OCI-LY1 (cell line): Measurements from ENCODE around the gene XRN1.
"Not testable (repeated sequence)": the region's sequence is repeated elsewhere in the genome, so short reads cannot be mapped to it uniquely, and the experiment has no call there.

Experiments used
- H2AFZ ChIP-seq: fragments of 200-600 bp; sonication (generic), shearing (Covaris generic); 2 replicates; pipeline ENCODE4 v1.6.0; 2014; ENCODE audit warnings: antibody characterized with exemption, mild to moderate bottlenecking, low read length
- H3F3A ChIP-seq: fragments of 200-600 bp; sonication (generic), shearing (Covaris generic); 2 replicates; pipeline ENCODE4 v1.6.0; 2014; ENCODE audit warnings: mild to moderate bottlenecking, antibody characterized with exemption, low read length, moderate library complexity; ENCODE audit not compliant: insufficient read depth
- H3K27ac ChIP-seq: fragments of 200-600 bp; sonication (generic); 2 replicates; pipeline ENCODE4 v1.5.1; 2014; ENCODE audit warnings: low read length, mixed run types, mild to moderate bottlenecking, low read depth; ENCODE audit not compliant: poor library complexity, severe bottlenecking
- H3K27me3 ChIP-seq: fragments of 200-600 bp; sonication (generic); 2 replicates; pipeline ENCODE4 v1.6.0; 2014; ENCODE audit warnings: antibody characterized with exemption, mild to moderate bottlenecking, low read length, moderate library complexity; ENCODE audit not compliant: insufficient read depth
- H3K36me3 ChIP-seq: fragments of 200-600 bp; sonication (generic); 2 replicates; pipeline ENCODE4 v1.6.1; 2014; ENCODE audit warnings: mild to moderate bottlenecking, antibody characterized with exemption, low read length, moderate library complexity, mixed read lengths; ENCODE audit not compliant: insufficient read depth
- H3K4me1 ChIP-seq: fragments of 200-600 bp; sonication (generic); 2 replicates; pipeline ENCODE4 v1.5.1; 2014; ENCODE audit warnings: mild to moderate bottlenecking, low read length, moderate library complexity; ENCODE audit not compliant: insufficient read depth, severe bottlenecking
- H3K4me2 ChIP-seq: fragments of 200-600 bp; sonication (generic), shearing (Covaris generic); 2 replicates; pipeline ENCODE4 v1.6.1; 2014; ENCODE audit warnings: low read length
- H3K4me3 ChIP-seq: fragments of 200-600 bp; sonication (generic); 2 replicates; pipeline ENCODE4 v1.5.1; 2014; ENCODE audit warnings: low read length, low read depth, mild to moderate bottlenecking, mixed read lengths; ENCODE audit not compliant: poor library complexity, severe bottlenecking
- H3K79me2 ChIP-seq: fragments of 200-600 bp; shearing (Covaris generic); 2 replicates; pipeline ENCODE4 v1.6.1; 2016; ENCODE audit warnings: mixed run types, low read length, mixed read lengths; ENCODE audit not compliant: insufficient read depth
- H3K9ac ChIP-seq: fragments of 200-600 bp; sonication (generic), shearing (Covaris generic); 2 replicates; pipeline ENCODE4 v1.6.1; 2014; ENCODE audit warnings: mild to moderate bottlenecking, low read length, mixed read lengths
- H3K9me2 ChIP-seq: fragments of 200-600 bp; sonication (generic), shearing (Covaris generic); 2 replicates; pipeline ENCODE4 v1.6.1; 2014; ENCODE audit warnings: low read depth, mild to moderate bottlenecking, low read length, mixed read lengths
- H3K9me3 ChIP-seq: fragments of 200-600 bp; shearing (Covaris generic); 2 replicates; pipeline ENCODE4 v1.6.1; 2014; ENCODE audit warnings: low read length, mixed read lengths
- H4K20me1 ChIP-seq: fragments of 200-600 bp; sonication (generic), shearing (Covaris generic); 2 replicates; pipeline ENCODE4 v1.6.0; 2016; ENCODE audit warnings: mild to moderate bottlenecking, low read length; ENCODE audit not compliant: insufficient read depth
- EZH2 ChIP-seq: fragments of 200-600 bp; sonication (generic), shearing (Covaris generic); IDR thresholded peaks from 2 replicates; pipeline ENCODE4 v1.8.0; 2017; ENCODE audit warnings: borderline replicate concordance, mixed run types, mild to moderate bottlenecking, antibody characterized with exemption, low read length, moderate library complexity, mixed read lengths
- TF ChIP-seq, protein P1 (sequence below): fragments of 200-600 bp; sonication (generic), shearing (Covaris generic); IDR thresholded peaks from 2 replicates; pipeline ENCODE4 v1.5.1; 2017; ENCODE audit warnings: mild to moderate bottlenecking, antibody characterized with exemption, low read length, moderate library complexity, mixed read lengths

The XRN1 gene

DNA sequence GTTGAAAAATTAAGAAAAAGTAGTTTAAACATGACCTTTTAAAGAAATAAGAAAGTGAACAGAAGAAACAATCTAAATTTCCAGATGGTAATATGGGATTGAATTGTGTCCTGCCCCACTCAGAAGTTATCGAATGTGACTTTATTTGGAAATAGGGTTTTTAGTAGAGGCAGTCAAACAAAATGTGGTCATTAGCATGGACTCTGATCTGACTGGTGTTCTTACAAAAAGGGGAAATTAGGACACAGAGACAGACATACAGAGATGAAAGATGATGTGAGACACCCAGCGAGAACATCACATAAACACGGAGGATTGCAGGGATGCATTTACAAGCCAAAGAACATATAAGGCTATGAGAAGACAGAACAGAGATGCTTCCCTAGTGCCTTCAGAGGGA is 73.2 kb downstream of the XRN1 start:
- no peaks in the 10 kb centered on the region for H3K9me3 ChIP-seq
- TF ChIP-seq, protein P1, sequence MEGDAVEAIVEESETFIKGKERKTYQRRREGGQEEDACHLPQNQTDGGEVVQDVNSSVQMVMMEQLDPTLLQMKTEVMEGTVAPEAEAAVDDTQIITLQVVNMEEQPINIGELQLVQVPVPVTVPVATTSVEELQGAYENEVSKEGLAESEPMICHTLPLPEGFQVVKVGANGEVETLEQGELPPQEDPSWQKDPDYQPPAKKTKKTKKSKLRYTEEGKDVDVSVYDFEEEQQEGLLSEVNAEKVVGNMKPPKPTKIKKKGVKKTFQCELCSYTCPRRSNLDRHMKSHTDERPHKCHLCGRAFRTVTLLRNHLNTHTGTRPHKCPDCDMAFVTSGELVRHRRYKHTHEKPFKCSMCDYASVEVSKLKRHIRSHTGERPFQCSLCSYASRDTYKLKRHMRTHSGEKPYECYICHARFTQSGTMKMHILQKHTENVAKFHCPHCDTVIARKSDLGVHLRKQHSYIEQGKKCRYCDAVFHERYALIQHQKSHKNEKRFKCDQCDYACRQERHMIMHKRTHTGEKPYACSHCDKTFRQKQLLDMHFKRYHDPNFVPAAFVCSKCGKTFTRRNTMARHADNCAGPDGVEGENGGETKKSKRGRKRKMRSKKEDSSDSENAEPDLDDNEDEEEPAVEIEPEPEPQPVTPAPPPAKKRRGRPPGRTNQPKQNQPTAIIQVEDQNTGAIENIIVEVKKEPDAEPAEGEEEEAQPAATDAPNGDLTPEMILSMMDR, result no peak
- no peak for TF ChIP-seq EZH2
- no peak overlapping the region for H3K4me3 ChIP-seq
- H3K79me2 ChIP-seq, result no peaks in the 10 kb centered on the region
- H3K36me3 ChIP-seq, result peaks cover 24% of the 10 kb centered on the region; the same call in 1 of the 2 replicates
- no peak overlapping the region for H3K4me2 ChIP-seq
- no peaks in the 10 kb centered on the region for H4K20me1 ChIP-seq
- no peak overlapping the region for H3K27ac ChIP-seq
- no peaks in the 10 kb centered on the region for H3K9me2 ChIP-seq
- H3K27me3 ChIP-seq, result no peaks in the 10 kb centered on the region
- H2AFZ ChIP-seq, result no peak overlapping the region
- H3F3A ChIP-seq, result no peaks in the 10 kb centered on the region
- H3K4me1 ChIP-seq, result no peaks in the 10 kb centered on the region
- no peak overlapping the region for H3K9ac ChIP-seq

DNA sequence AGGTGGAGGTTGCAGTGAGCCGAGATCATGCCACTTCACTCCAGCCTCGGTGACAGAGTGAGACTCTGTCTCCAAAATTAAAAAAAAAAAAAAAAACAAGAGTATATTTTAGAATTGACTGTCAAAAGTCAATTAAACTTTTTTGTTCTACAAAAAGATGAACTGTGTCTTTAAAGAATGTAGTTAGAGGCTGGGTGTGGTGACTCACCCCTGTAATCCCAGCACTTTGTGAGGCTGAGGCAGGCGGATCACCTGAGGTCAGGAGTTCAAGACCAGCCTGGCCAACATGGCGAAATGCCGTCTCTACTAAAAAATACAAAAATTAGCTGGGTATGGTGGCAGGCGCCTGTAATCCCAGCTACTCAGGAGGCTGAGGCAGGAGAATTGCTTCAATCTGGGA is 78.3 kb downstream of the XRN1 start:
- not testable (repeated sequence) for H2AFZ ChIP-seq, H3K4me2 ChIP-seq, H3K27me3 ChIP-seq, H3K9me2 ChIP-seq, H3K9ac ChIP-seq, H4K20me1 ChIP-seq, H3K4me3 ChIP-seq, H3K27ac ChIP-seq, H3F3A ChIP-seq, H3K79me2 ChIP-seq, H3K36me3 ChIP-seq, H3K9me3 ChIP-seq, H3K4me1 ChIP-seq

DNA sequence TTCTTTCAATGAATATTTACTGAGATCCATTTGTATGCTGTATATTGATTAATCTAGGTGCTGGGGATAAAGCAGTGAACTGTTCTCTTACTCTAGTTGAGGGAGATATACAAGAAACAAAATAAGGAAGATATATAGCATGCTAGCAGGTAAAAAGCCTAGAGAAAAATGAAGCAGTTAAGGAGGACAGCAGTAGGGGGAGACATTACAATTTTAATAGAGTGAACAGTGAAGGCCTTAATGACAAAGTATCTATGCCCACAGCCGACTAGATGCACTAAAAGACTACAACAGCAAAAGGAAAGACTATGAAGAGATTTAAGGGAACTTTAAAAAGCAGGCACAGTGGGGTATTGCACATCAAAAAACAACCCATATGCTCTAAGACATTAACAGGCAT is 81.4 kb downstream of the XRN1 start:
- Histone ChIP-seq H2AFZ (no peak overlapping the region), H3F3A (no peaks in the 10 kb centered on the region; the same call in 1 of the 2 replicates), H3K27ac (no peak overlapping the region), H3K79me2 (no peaks in the 10 kb centered on the region), H3K27me3 (no peaks in the 10 kb centered on the region), H3K4me1 (no peaks in the 10 kb centered on the region), H4K20me1 (no peaks in the 10 kb centered on the region), H3K9me3 (no peaks in the 10 kb centered on the region), H3K9ac (no peak overlapping the region), H3K9me2 (no peaks in the 10 kb centered on the region), H3K4me3 (no peak overlapping the region), H3K4me2 (no peak overlapping the region), H3K36me3 (peaks cover 32% of the 10 kb centered on the region)
- TF ChIP-seq EZH2, result no peak
- TF ChIP-seq, protein P1, result peak; percentile 80

DNA sequence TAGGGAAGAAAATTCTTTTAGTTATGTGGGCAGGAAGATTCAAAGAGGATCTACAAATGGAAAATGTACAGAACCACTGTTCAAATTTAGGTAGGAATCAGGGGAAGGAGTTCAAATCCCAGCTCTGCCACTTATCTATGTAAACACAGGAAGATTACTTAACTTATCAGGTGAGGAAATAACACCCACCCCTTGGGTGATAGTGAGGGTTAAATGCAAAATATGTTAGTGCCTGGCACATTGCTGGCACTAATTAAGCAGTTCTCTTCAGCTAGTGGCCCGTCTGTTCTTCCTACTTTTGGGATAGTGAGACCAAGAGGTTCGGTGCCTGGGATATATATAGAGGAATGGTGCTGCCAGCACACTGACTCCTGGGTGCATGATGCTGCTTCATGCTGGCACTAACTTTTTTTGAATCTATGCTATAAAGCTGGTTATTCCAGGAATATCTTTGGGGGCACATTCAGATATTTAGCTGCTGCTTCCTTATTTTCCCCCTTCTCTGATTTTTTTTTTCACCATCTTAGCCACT is 83.8 kb downstream of the XRN1 start:
- no peak for TF ChIP-seq EZH2
- TF ChIP-seq, protein P1, result no peak
- peaks cover 50% of the 10 kb centered on the region for H3K36me3 ChIP-seq
- no peaks in the 10 kb centered on the region for H3K79me2 ChIP-seq
- H3K4me3 ChIP-seq, result no peak overlapping the region
- H3K9me2 ChIP-seq, result no peaks in the 10 kb centered on the region
- no peak overlapping the region for H3K9ac ChIP-seq
- no peak overlapping the region for H3K27ac ChIP-seq
- no peaks in the 10 kb centered on the region for H3K27me3 ChIP-seq
- H3F3A ChIP-seq, result no peaks in the 10 kb centered on the region; the same call in 1 of the 2 replicates
- no peaks in the 10 kb centered on the region for H4K20me1 ChIP-seq
- no peak overlapping the region for H2AFZ ChIP-seq
- H3K9me3 ChIP-seq, result no peaks in the 10 kb centered on the region
- no peak overlapping the region for H3K4me2 ChIP-seq
- H3K4me1 ChIP-seq, result no peaks in the 10 kb centered on the region

DNA sequence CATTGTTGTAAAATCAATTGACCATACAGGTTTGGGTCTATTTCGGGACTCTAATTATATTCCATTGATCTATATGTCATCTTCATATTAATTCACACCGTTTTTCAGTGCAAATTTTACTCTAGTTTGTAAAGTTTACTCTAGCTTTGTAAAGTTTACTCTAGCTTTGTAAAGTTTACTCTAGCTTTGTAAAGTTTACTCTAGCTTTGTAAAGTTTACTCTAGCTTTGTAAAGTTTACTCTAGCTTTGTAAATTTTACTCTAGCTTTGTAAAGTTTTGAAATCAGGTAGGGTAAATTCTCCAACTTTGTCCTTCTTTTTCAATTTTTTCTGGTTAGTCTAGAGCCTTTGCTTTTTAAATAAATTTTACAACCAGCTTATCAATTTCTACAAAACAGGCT is 84.4 kb downstream of the XRN1 start:
- H3K9me3 ChIP-seq, H3K9me2 ChIP-seq, H3K79me2 ChIP-seq, H3K27ac ChIP-seq, H3K9ac ChIP-seq, H3K4me1 ChIP-seq, H3K4me3 ChIP-seq, H3K4me2 ChIP-seq, H3F3A ChIP-seq, H4K20me1 ChIP-seq, H3K27me3 ChIP-seq, H2AFZ ChIP-seq: not testable (repeated sequence)
- H3K36me3 ChIP-seq, result peaks cover 53% of the 10 kb centered on the region
